SK-N-SH (cell line): ENCODE measurements around the gene DNAH5.

ENCODE experiments used
- TEAD4 ChIP-seq: IDR thresholded peaks from 2 replicates; pipeline ENCODE4 v1.4.0; 2012; ENCODE audit warnings: mild to moderate bottlenecking, borderline replicate concordance; ENCODE audit not compliant: insufficient read depth
- YY1 ChIP-seq: IDR thresholded peaks from 2 replicates; pipeline ENCODE4 v1.4.0; 2012; ENCODE audit warnings: low read depth, mild to moderate bottlenecking
- TF ChIP-seq, protein P1 (sequence below): fragments of 200-600 bp; sonication (generic); IDR thresholded peaks from 2 replicates; pipeline ENCODE4 v1.6.1; 2017; ENCODE audit warnings: antibody characterized with exemption, mild to moderate bottlenecking, moderate library complexity

DNA sequence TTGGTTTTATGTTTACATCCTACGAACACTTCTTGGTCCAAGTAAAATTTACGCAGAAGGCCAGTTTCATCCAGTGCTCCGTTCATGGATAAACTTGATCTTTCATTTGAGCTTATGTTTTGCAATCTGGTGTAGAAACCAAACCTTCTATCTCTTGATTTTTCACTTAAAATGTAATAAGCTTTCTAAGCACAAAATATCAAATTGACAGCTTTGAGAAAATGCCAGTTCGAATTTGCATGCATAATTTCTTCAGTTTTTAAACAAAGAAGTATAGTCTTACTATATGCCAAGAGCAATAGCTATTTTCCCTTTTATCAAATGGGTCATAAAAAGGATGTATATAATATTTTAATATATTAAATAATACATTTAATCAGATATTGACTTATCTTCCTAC lies 17.8 kb downstream of the DNAH5 start:
- TF ChIP-seq, protein P1, sequence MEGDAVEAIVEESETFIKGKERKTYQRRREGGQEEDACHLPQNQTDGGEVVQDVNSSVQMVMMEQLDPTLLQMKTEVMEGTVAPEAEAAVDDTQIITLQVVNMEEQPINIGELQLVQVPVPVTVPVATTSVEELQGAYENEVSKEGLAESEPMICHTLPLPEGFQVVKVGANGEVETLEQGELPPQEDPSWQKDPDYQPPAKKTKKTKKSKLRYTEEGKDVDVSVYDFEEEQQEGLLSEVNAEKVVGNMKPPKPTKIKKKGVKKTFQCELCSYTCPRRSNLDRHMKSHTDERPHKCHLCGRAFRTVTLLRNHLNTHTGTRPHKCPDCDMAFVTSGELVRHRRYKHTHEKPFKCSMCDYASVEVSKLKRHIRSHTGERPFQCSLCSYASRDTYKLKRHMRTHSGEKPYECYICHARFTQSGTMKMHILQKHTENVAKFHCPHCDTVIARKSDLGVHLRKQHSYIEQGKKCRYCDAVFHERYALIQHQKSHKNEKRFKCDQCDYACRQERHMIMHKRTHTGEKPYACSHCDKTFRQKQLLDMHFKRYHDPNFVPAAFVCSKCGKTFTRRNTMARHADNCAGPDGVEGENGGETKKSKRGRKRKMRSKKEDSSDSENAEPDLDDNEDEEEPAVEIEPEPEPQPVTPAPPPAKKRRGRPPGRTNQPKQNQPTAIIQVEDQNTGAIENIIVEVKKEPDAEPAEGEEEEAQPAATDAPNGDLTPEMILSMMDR: no peak
- TF ChIP-seq YY1 (no peak), TEAD4 (no peak)
